ENCODE data around the gene TIMM13.
"Not testable (repeated sequence)": the region's sequence is repeated elsewhere in the genome, so short reads cannot be mapped to it uniquely, and the experiment has no call there.

TIMM13 gene

DNA sequence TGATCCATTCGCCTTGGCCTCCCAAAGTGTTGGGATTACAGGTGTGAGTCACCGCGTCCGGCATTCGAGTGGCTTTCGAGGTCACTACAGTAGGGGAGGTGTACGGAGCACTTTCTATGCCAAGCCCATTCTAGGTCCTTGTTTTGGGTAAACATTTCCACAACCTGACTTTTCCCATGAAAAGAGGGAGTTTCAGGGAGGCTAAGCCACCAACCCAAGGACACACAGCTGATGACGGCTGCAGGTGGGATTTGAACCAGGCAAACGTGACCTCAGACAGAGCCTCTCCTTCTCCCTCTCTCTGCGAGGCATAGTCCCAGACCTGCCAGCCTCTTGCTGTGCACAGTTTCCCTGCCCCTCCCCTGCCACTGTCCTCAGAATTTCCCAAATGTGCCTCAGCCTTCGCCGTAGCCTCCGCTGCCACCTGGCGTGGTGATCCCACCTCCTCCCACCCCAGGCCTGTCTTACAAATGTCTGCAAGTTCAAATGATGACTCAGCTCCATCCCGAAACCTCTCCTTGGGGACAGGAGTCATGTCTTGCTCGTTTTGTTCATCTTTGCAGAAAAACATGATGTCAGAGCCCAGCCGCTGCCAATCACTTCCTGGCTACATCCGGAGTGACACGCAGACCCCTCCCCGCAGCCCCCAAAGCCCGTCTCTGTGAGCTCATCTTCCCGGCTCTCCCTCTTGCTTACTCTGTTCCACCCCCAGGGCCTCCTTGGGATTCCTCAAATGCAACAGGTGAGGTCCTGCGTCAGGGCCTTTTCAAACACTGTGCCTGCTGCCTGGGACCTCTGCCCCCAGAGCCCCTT is 41.9 kb upstream of the TIMM13 start:
- H3K27me3 ChIP-seq (ENCODE audit: low read length) = no peaks in the 10 kb centered on the region
- H3K4me2 ChIP-seq (ENCODE audit: low read depth, low read length, poor library complexity, severe bottlenecking) = no peak overlapping the region
- H3K4me3 ChIP-seq (ENCODE audit: insufficient read depth, low read length, poor library complexity, severe bottlenecking) = no peak overlapping the region
- H3K9ac ChIP-seq (ENCODE audit: low read length) = no peak overlapping the region
- TF ChIP-seq CTCF (IDR thresholded peaks at IDR 0.05; ENCODE audit: insufficient read depth, low read length, poor library complexity, severe bottlenecking) = no peak
- TF ChIP-seq EZH2phosphoT487 (conservative IDR thresholded peaks at IDR 0.05; ENCODE audit: low read length) = no peak
- 0 out of 2 replicates have a peak, but pooled peaks cover 1% of the 10 kb centered on the region for H3F3A ChIP-seq (ENCODE audit: insufficient read depth)
- no peak overlapping the region for H3K27ac ChIP-seq (ENCODE audit: low read depth, low read length)
- no peaks in the 10 kb centered on the region for H4K20me1 ChIP-seq (ENCODE audit: low read depth, low read length)
- no peaks in the 10 kb centered on the region for H3K9me3 ChIP-seq (ENCODE audit: insufficient read depth, low read length)
- no peak overlapping the region for H2AFZ ChIP-seq (ENCODE audit: low read depth, low read length, severe bottlenecking)
- H3K79me2 ChIP-seq (ENCODE audit: insufficient read depth, low read length) = no peaks in the 10 kb centered on the region
- no peaks in the 10 kb centered on the region for H3K9me2 ChIP-seq (replicated peaks; ENCODE audit: insufficient read depth, low read length)
- H3K36me3 ChIP-seq (ENCODE audit: low read length) = no peaks in the 10 kb centered on the region

DNA sequence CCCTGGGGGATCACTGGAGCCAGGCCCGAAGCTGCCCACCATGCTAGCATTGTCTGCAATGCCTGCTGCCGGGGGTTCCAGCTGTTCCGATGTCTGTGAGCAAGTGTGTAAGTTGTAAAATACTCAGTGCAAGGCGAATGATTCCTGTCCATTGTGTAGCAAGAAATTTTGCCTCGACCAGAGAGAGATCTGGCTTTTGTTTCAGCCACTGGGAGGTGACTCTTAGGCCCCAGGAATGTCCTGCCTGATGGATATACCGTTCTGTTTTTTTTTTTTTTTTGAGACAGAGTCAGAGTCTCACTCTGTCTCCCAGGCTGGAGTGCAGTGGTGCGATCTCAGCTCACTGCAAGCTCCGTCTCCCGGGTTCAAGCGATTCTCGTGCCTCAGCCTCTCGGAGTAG is 41.2 kb upstream of the TIMM13 start:
- TF ChIP-seq CTCF (IDR thresholded peaks at IDR 0.05; ENCODE audit: insufficient read depth, low read length, poor library complexity, severe bottlenecking) = no peak
- H3K36me3 ChIP-seq (ENCODE audit: low read length) = no peaks in the 10 kb centered on the region
- no peak overlapping the region for H2AFZ ChIP-seq (ENCODE audit: low read depth, low read length, severe bottlenecking)
- no peak overlapping the region for H3K9ac ChIP-seq (ENCODE audit: low read length)
- no peaks in the 10 kb centered on the region for H3K9me3 ChIP-seq (ENCODE audit: insufficient read depth, low read length)
- H3K79me2 ChIP-seq (ENCODE audit: insufficient read depth, low read length) = no peaks in the 10 kb centered on the region
- no peaks in the 10 kb centered on the region for H3K27me3 ChIP-seq (ENCODE audit: low read length)
- no peak overlapping the region for H3K27ac ChIP-seq (ENCODE audit: low read depth, low read length)
- H3K4me2 ChIP-seq (ENCODE audit: low read depth, low read length, poor library complexity, severe bottlenecking) = no peak overlapping the region
- H3K9me2 ChIP-seq (replicated peaks; ENCODE audit: insufficient read depth, low read length) = no peaks in the 10 kb centered on the region
- no peak overlapping the region for H3K4me3 ChIP-seq (ENCODE audit: insufficient read depth, low read length, poor library complexity, severe bottlenecking)
- H3F3A ChIP-seq (ENCODE audit: insufficient read depth) = 0 out of 2 replicates have a peak, but pooled peaks cover 6% of the 10 kb centered on the region
- H4K20me1 ChIP-seq (ENCODE audit: low read depth, low read length) = no peaks in the 10 kb centered on the region

DNA sequence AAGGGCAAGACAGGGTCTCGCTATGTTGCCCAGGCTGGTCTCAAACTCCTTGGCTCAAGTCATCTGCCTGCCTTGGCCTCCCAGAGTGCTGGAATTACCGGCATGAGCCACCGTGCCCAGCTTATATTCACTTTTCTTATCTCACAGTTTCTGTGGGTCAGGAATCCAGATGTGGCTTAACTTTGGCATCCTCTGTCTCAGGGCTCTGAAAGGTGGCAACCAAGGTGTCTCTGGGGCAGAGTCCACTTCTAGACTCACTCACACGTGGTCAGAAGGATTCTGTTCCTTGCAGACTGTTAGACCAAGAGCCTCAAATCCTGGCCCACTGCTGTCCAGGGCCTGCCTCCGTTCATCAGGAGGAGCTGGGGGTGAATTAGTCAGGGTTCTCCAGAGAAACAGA is 37.0 kb upstream of the TIMM13 start:
- H3K27me3 ChIP-seq (ENCODE audit: low read length) = no peaks in the 10 kb centered on the region
- no peaks in the 10 kb centered on the region for H3K9me2 ChIP-seq (replicated peaks; ENCODE audit: insufficient read depth, low read length)
- H3K9ac ChIP-seq (ENCODE audit: low read length) = no peak overlapping the region
- H3K4me3 ChIP-seq (ENCODE audit: insufficient read depth, low read length, poor library complexity, severe bottlenecking) = no peak overlapping the region
- no peak overlapping the region for H3K4me2 ChIP-seq (ENCODE audit: low read depth, low read length, poor library complexity, severe bottlenecking)
- peaks cover 12% of the 10 kb centered on the region; the same call in 1 of the 2 replicates for H3F3A ChIP-seq (ENCODE audit: insufficient read depth)
- H3K79me2 ChIP-seq (ENCODE audit: insufficient read depth, low read length) = no peaks in the 10 kb centered on the region
- no peaks in the 10 kb centered on the region for H3K36me3 ChIP-seq (ENCODE audit: low read length)
- H4K20me1 ChIP-seq (ENCODE audit: low read depth, low read length) = no peaks in the 10 kb centered on the region
- no peaks in the 10 kb centered on the region for H3K9me3 ChIP-seq (ENCODE audit: insufficient read depth, low read length)
- TF ChIP-seq CTCF (IDR thresholded peaks at IDR 0.05; ENCODE audit: insufficient read depth, low read length, poor library complexity, severe bottlenecking) (no peak), EZH2phosphoT487 (conservative IDR thresholded peaks at IDR 0.05; ENCODE audit: low read length) (no peak)
- H3K27ac ChIP-seq (ENCODE audit: low read depth, low read length) = no peak overlapping the region
- no peak overlapping the region for H2AFZ ChIP-seq (ENCODE audit: low read depth, low read length, severe bottlenecking)

- not testable (repeated sequence) for H3K9me2 ChIP-seq (replicated peaks; ENCODE audit: insufficient read depth, low read length); H3K36me3 ChIP-seq (ENCODE audit: low read length); H3K4me3 ChIP-seq (ENCODE audit: insufficient read depth, low read length, poor library complexity, severe bottlenecking); H3K79me2 ChIP-seq (ENCODE audit: insufficient read depth, low read length); H3K27me3 ChIP-seq (ENCODE audit: low read length); H2AFZ ChIP-seq (ENCODE audit: low read depth, low read length, severe bottlenecking); H3K4me2 ChIP-seq (ENCODE audit: low read depth, low read length, poor library complexity, severe bottlenecking); H3K9me3 ChIP-seq (ENCODE audit: insufficient read depth, low read length); H3K27ac ChIP-seq (ENCODE audit: low read depth, low read length); H3K9ac ChIP-seq (ENCODE audit: low read length); H4K20me1 ChIP-seq (ENCODE audit: low read depth, low read length)
- peaks cover 12% of the 10 kb centered on the region; the same call in 1 of the 2 replicates for H3F3A ChIP-seq (ENCODE audit: insufficient read depth)
Measured at GRCh38 chr19:2463694-2464093, 36.3 kb upstream of the TIMM13 start.

All from SU-DHL-6 (cell line).